Endothelial cell of umbilical vein (primary cell): Measurements from ENCODE around the gene CLEC2L. TPM values are rescaled to one million over a fixed set of nuclear protein-coding genes. Genes with fewer than 3 reads are reported as not detected.

ENCODE experiments used
- BruUV-seq: library from RNA; stranded (reverse); fragments of 400-500 nt; replicated peaks from 2 replicates; lab custom pipeline; 2021; lab: Mats Ljungman, UMichigan
- CTCF ChIA-PET: fragments of 300-600, 350-600 bp; sonication (Branson Sonifier 250); formaldehyde crosslinking; loops from one replicate; lab custom pipeline; 2021; ENCODE audit warnings: antibody characterized with exemption, inconsistent platforms; lab: Charles Lee
- POLR2A ChIA-PET: fragments of 300-600, 350-600 bp; sonication (Branson Sonifier 250); formaldehyde crosslinking; loops from one replicate; lab custom pipeline; 2021; ENCODE audit warnings: antibody characterized with exemption, inconsistent platforms; lab: Charles Lee
- DNase-seq: peaks from one replicate; pipeline ENCODE4 v3.0.0-alpha.2; 2011; ENCODE audit warnings: low read depth, low spot score
- FAIRE-seq: peaks from 2 replicates; lab custom pipeline; 2011; peaks lifted over from hg19 to GRCh38; lab: Jason Lieb, UNC
- H2AFZ ChIP-seq: 2 replicates; pipeline ENCODE4 v1.6.0; 2012; ENCODE audit warnings: low read depth, low read length, control low read depth, inconsistent platforms
- H3K27ac ChIP-seq: 2 replicates; pipeline ENCODE4 v1.5.1; 2011; ENCODE audit warnings: low read depth, mild to moderate bottlenecking, control low read depth, low read length, moderate library complexity; ENCODE audit not compliant: insufficient read depth
- H3K27me3 ChIP-seq, 2 experiments: 2 replicates each; pipeline versions ENCODE4 v1.6.0 to v1.6.1; 2011; ENCODE audit warnings: low read length in 2 of 2, mixed read lengths in 1 of 2; ENCODE audit not compliant: control insufficient read depth in 2 of 2, insufficient read depth in 2 of 2
- H3K36me3 ChIP-seq, 2 experiments: 2 replicates in 1 of 2; 3 replicates in 1 of 2; pipeline ENCODE4 v1.5.1; 2011; ENCODE audit warnings: low read length in 2 of 2, mild to moderate bottlenecking in 1 of 2, moderate library complexity in 1 of 2; ENCODE audit not compliant: control insufficient read depth in 2 of 2, insufficient read depth in 2 of 2; ENCODE audit errors: extremely low read depth in 1 of 2
- H3K4me1 ChIP-seq: 3 replicates; pipeline ENCODE4 v1.5.1; 2011; ENCODE audit warnings: mild to moderate bottlenecking, low read length; ENCODE audit not compliant: control insufficient read depth, insufficient read depth; ENCODE audit errors: extremely low read depth
- H3K4me2 ChIP-seq: 2 replicates; pipeline ENCODE4 v1.6.1; 2011; ENCODE audit warnings: low read length, control low read depth, mixed read lengths; ENCODE audit not compliant: insufficient read depth
- H3K4me3 ChIP-seq, 3 experiments: fragments of 200-600 bp in 1 of 3; sonication (generic), shearing (Covaris generic) in 1 of 3; replicated peaks in 1 of 3; 2 replicates each; pipeline ENCODE4 v1.5.1; 2011 to 2016; ENCODE audit warnings: control low read depth in 3 of 3, low read length in 3 of 3, mild to moderate bottlenecking in 2 of 3, inconsistent platforms in 1 of 3, low read depth in 1 of 3, moderate library complexity in 1 of 3; ENCODE audit not compliant: insufficient read depth in 1 of 3
- H3K79me2 ChIP-seq: 2 replicates; pipeline ENCODE4 v1.6.0; 2012; ENCODE audit warnings: low read length, inconsistent platforms; ENCODE audit not compliant: control insufficient read depth, insufficient read depth
- H3K9ac ChIP-seq: replicated peaks from 2 replicates; pipeline ENCODE3; 2011; ENCODE audit warnings: low read length, control low read depth; ENCODE audit not compliant: insufficient read depth; ENCODE audit errors: extremely low read depth
- H3K9me1 ChIP-seq: replicated peaks from 3 replicates; pipeline ENCODE4 v1.6.0; 2011; ENCODE audit warnings: mild to moderate bottlenecking, low read length; ENCODE audit not compliant: control insufficient read depth, insufficient read depth; ENCODE audit errors: extremely low read depth
- H3K9me3 ChIP-seq: replicated peaks from 2 replicates; pipeline ENCODE4 v1.5.1; 2012; ENCODE audit warnings: low read length, inconsistent platforms; ENCODE audit not compliant: control insufficient read depth, insufficient read depth
- H4K20me1 ChIP-seq: replicated peaks from 2 replicates; pipeline ENCODE3; 2011; ENCODE audit warnings: mild to moderate bottlenecking, low read length; ENCODE audit not compliant: control insufficient read depth, insufficient read depth; ENCODE audit errors: extremely low read depth
- CTCF ChIP-seq, 2 donors: IDR thresholded peaks; 1 replicate in 1 of 2; 2 replicates in 1 of 2; pipeline ENCODE4 v1.5.1; 2011; ENCODE audit warnings: low read length in 2 of 2, mild to moderate bottlenecking in 2 of 2, moderate library complexity in 2 of 2, control low read depth in 1 of 2, inconsistent platforms in 1 of 2, low read depth in 1 of 2; ENCODE audit not compliant: insufficient read depth in 1 of 2; ENCODE audit errors: extremely low read depth in 1 of 2
- EZH2 ChIP-seq: IDR thresholded peaks from 2 replicates; pipeline ENCODE4 v1.6.1; 2012; ENCODE audit warnings: borderline replicate concordance, low read depth, mild to moderate bottlenecking, moderate library complexity, low read length, inconsistent platforms; ENCODE audit not compliant: severe bottlenecking
- FOS ChIP-seq: IDR thresholded peaks from 2 replicates; pipeline ENCODE4 v1.6.1; 2011; ENCODE audit warnings: mild to moderate bottlenecking, low read length, moderate library complexity, borderline replicate concordance; ENCODE audit not compliant: insufficient read depth
- GATA2 ChIP-seq: IDR thresholded peaks from 2 replicates; pipeline ENCODE4 v1.7.0; 2011; ENCODE audit warnings: low read depth, mild to moderate bottlenecking, moderate library complexity, mixed read lengths, low read length; ENCODE audit not compliant: insufficient read length, insufficient read depth
- JUN ChIP-seq: IDR thresholded peaks from 2 replicates; pipeline ENCODE4 v1.6.1; 2011; ENCODE audit warnings: borderline replicate concordance, low read depth; ENCODE audit not compliant: insufficient read length, insufficient read depth
- MAX ChIP-seq: IDR thresholded peaks from 2 replicates; pipeline ENCODE4 v1.6.1; 2011; ENCODE audit not compliant: insufficient read depth, insufficient read length
- MYC ChIP-seq: IDR thresholded peaks from one replicate; pipeline ENCODE4 v1.6.1; 2011; ENCODE audit warnings: mild to moderate bottlenecking, low read depth, low read length
- POLR2A ChIP-seq: IDR thresholded peaks from 2 replicates; pipeline ENCODE4 v1.6.1; 2012; ENCODE audit warnings: low read depth, mild to moderate bottlenecking, control low read depth, low read length
- POLR2AphosphoS5 ChIP-seq: IDR thresholded peaks from 2 replicates; pipeline ENCODE4 v1.6.1; 2012; ENCODE audit warnings: low read depth, mild to moderate bottlenecking, control low read depth, low read length, moderate library complexity; ENCODE audit not compliant: insufficient read depth
- dilution Hi-C: fragments of 300-500 bp; cut with MboI; formaldehyde crosslinking; loops from one replicate; pipeline ENCODE4 v1.15.0; 2019; ENCODE audit warnings: low sequenced_read_pairs; ENCODE audit not compliant: extremely low pct_ligation_motif_present
- intact Hi-C: fragments of 100-400 bp; cut with micrococcal nuclease; formaldehyde crosslinking; loops from one replicate; pipeline ENCODE4 v1.10.0; 2022
- polyA plus RNA-seq, 4 experiments: library from polyadenylated mRNA; depleted of rRNA in 3 of 4; stranded (reverse) in 3 of 4; unstranded in 1 of 4; fragments of >200 nt; gene quantifications; 2 replicates each; pipeline versions ENCODE4 v1.2.1 to v1.2.3, GENCODE V29; 2011 to 2012; ENCODE audit warnings: missing spikeins in 1 of 4
- total RNA-seq: library from RNA; stranded (reverse); gene quantifications from 2 replicates; pipeline ENCODE4 v1.2.3, GENCODE V29; 2021

Gene CLEC2L
- total and polyA plus RNA-seq, 2 donors (not counting 3 experiments of a cell fraction or from before 2014, with no cell fraction given): not detected

GRCh38 chr7:139559364-139560105 lies 36.0 kb downstream of the CLEC2L start:
- Histone ChIP-seq H3K27ac (no peak overlapping the region), H3K9me1 (no peaks in the 10 kb centered on the region), H3K79me2 (no peaks in the 10 kb centered on the region), H2AFZ (no peak overlapping the region), H3K36me3 (peaks cover 0 to under 1% of the 10 kb centered on the region in 2 experiments), H3K4me2 (no peak overlapping the region), H3K27me3 (peaks cover 5 to 13% of the 10 kb centered on the region in 2 experiments), H3K9ac (no peak overlapping the region), H4K20me1 (no peaks in the 10 kb centered on the region), H3K4me3 (no peak overlapping the region), H3K4me1 (no peaks in the 10 kb centered on the region), H3K9me3 (no peaks in the 10 kb centered on the region)
- intact Hi-C loops (no loop called here), dilution Hi-C loops (no loop called here)
- DNase-seq (no peak), FAIRE-seq (no peak)
- BruUV-seq: no TSS peak
- POLR2A ChIA-PET: no interaction called here
- CTCF ChIA-PET: interaction anchor here (1.6 kb wide), 1 partner anchor 59 kb away, joined by 3 read pairs; no protein-coding TSS in a partner anchor
- TF ChIP-seq MAX (no peak), POLR2AphosphoS5 (no peak), MYC (no peak), GATA2 (no peak), EZH2 (no peak), POLR2A (no peak), CTCF (IDR thresholded peaks at IDR 0.05; ENCODE audit: extremely low read depth in 1 of 2, insufficient read depth in 1 of 2, low read depth in 1 of 2, low read length in 2 of 2) (no peak), FOS (no peak), JUN (no peak)
